Germinal center (tissue), 1 donor: ENCODE data around the gene EFHC2.
"Not testable (repeated sequence)": the region's sequence is repeated elsewhere in the genome, so short reads cannot be mapped to it uniquely, and the experiment has no call there.

ENCODE experiments used
- DNase-seq: peaks from one replicate; pipeline ENCODE4 v3.0.0; 2012; ENCODE audit warnings: mixed read lengths, low spot score

The EFHC2 gene

GRCh38 chrX:44232081-44232480 lies 111.4 kb downstream of the EFHC2 start:
- no peak for DNase-seq

GRCh38 chrX:44228621-44229020 lies 114.9 kb downstream of the EFHC2 start:
- no peak for DNase-seq

GRCh38 chrX:44227991-44228390 lies 115.5 kb downstream of the EFHC2 start:
- DNase-seq: no peak

- no peak for DNase-seq
Measured at GRCh38 chrX:44225667-44226066, 117.8 kb downstream of the EFHC2 start.

DNA sequence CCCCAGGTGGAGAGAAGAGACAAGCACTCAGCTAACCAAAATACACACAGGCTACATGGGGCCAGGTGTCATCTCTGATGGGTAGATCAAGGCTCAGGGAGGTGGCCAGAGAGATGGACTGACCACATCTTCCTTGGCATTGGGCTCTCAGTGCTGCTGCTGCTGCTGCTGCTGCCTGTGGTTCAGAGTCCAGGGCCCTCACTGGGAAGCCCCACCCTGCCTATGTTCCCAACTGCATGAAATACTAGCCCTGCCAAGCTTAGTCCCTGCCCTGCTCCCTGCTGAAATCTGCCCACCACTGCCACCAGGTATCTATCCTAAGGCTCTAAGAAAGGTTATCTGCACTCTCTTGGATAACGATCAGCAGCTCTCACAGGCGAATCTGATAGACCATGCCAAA lies 118.7 kb downstream of the EFHC2 start:
- DNase-seq: no peak

GRCh38 chrX:44223150-44223549 lies 120.3 kb downstream of the EFHC2 start:
- no peak for DNase-seq

- no peak for DNase-seq
Measured at GRCh38 chrX:44218465-44218864, 125.0 kb downstream of the EFHC2 start.

- no peak for DNase-seq
Measured at GRCh38 chrX:44216171-44216570, 127.3 kb downstream of the EFHC2 start.

DNA sequence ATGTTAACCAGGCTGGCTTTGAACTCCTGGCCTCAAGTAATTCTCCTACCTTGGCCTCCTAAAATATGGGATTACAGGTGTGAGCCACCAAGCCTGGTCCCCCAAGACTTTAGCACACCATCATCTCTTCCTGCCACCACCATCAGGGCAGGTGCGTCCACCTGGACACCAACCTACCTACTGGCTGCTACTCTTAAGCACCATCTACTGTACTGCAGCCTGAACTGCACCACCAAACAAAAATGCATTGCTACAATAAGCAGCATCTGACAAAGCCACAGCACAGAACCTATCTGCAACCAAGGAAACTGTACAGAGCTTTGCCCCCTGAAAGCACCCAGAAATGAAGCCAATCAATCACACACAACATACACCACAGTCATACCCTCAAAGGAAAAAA lies 139.7 kb downstream of the EFHC2 start:
- DNase-seq: no peak

DNA sequence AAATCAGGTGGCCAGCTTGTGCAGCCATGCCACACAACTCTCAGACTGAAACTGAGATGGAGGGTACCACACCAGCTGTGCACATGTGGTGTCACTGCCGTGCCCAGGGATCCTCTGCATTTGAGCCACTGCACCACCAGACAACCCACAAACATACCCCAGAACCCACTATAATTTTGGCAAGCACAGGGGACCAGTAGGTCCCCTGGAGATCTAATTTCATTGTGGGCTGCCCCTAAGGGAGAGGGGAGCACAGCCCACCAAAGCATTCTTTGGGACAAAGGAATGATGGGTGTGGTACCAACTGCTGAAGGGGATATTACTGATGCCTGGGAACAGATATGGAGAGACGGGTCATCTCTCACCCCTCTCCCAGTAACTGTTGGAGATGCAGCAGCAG lies 140.9 kb downstream of the EFHC2 start:
- DNase-seq: no peak

DNA sequence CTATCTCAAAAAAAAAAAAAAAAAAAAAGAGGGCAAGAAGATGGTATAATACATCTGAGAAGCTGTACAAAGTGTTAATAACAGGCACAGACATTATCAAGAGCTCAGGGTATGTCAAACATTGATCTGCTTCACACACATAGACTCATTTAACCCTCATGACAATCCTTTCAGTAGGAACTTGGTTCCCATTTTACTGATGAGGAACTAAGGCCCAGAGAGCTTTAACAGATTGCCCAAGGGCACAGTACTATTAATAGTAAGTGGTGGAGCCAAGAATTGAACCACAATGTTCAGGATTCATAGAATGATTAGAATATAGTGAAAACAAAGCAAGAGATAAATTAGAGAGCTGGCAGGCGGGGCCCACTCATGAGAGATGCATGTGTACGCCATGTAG lies 154.4 kb downstream of the EFHC2 start:
- DNase-seq: no peak

DNA sequence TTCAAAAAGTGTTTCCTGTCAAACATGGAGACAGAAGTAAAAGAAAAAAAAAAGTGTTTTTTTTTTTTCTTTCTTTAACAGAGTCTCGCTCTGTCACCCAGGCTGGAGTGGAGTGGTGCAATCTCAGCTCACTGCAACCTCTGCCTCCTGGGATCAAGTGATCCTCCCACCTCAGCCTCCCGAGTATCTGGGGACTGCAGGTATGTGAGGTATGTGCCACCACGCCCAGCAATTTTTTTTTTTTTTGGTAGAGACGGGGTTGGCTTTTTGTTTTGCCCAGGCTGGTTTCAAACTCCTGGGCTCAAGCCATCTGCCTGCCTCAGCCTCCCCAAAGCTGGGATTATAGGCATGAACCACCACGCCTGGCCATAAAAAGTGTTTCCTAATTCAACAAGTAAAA lies 155.6 kb downstream of the EFHC2 start:
- not testable (repeated sequence) for DNase-seq

- no peak for DNase-seq
Measured at GRCh38 chrX:44183329-44183728, 160.1 kb downstream of the EFHC2 start.

DNA sequence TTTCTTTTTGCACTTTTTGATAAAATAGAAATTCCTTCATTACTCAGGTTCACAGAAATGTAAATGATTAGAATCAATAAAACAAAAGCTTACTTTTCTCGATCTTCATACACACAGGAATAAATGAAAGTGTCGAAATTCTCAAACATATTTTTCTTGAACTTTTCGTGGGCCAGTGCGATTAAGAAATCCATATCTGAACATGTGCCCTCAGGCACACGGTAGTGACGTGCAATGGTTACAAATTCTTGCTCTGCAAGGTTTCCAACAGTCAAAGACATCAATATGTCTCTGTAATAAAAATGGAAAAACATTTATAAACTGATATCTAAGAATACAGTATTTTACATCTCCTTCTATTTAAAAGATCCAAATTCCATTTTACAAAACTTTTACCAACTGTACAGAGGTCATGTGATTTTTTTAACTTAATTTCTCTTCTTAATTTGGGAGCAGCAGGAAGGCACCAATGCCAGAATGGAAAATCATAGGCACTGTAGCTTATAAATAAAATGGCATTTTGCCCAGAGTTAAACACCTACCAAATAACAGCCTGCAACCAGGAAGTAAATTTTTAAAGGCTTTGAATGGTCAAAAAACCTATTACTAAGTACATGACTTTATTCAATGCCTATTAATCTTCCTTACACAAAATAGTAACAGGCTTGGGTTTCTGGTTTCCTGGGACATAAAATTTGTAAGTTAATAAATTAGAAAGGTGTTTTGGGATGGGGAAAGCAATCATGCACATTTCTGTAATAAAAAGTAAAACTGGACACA lies 165.0 kb downstream of the EFHC2 start:
- no peak for DNase-seq

DNA sequence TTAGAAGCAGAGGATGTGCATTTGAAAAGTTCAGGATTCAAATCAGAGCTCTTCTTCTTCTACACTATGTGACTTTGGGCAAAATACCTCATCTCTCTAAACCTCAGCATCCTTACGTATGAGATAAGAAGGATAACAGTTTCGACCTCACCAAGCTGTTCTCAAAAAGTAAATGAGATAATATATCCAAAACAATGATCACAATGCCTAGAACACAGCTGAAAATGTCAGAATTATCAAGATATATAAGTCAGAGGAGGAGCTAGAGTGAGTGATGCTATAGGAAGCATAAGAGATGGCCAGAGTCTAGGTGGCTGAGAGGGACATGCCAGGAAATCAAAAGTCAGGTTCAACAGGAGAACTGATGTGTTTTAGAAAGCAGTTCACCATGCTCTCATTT lies 168.0 kb downstream of the EFHC2 start:
- DNase-seq: no peak

- no peak for DNase-seq
Measured at GRCh38 chrX:44174061-44174460, 169.4 kb downstream of the EFHC2 start.

DNA sequence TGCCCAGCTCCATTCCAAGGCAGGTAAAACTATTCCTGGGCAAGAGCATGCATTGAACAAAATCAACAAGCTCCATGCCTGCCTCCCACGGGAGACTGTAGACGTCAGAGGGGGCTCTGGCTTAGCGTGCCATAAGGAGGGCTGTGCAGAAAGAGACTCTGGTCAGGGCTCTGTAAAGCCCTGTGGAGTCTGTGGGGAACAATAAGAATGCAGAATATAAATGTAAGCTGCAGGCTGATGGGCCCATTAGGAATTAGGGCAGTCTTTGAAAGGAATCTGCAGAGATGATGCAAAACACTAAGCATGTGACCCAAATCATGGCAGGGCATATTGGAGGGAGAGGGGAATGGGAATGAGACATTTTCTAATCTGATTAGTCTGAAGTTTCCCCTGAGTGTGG lies 170.3 kb downstream of the EFHC2 start:
- no peak for DNase-seq

GRCh38 chrX:44167116-44167515 lies 176.4 kb downstream of the EFHC2 start:
- DNase-seq: no peak

GRCh38 chrX:44162964-44163475 lies 180.5 kb downstream of the EFHC2 start:
- no peak for DNase-seq

DNA sequence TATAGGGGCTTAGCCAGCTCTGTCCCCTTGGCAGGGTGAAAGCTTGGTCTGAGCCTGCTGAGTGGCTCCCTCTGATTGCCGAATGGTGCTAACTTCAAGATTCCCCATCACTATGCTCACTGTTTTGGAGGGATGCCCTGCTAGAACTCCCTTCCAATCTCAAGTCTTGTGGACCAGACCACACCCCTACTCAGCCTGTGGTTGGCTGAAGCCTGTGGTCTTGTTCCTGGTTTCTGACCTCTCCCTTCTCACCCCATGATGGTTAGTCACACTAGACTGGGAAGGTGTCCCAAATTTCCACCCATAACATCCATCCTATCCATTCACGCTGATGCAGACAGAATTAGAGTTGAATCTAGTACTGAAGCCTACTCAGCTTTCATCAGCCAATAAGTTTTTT lies 185.6 kb downstream of the EFHC2 start:
- no peak for DNase-seq

DNA sequence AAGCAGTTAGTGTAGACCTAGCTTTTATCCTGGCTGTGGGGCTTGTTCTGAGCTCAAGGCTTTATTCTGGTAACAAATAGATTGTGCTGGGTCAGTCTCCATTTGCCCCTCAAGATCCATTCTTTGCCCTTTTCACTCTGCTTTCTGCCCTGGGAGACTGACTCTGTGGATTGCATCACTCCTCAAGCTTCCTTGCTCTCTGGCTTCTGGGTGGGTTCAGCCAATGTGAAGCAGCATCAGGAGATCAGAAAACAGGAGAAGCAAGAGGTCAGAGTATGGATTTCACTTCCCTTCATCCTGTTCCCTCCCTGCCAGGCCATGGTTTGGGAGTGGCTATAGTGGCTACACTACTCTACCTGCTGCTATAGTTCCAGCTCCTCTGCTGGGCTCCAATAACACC lies 186.2 kb downstream of the EFHC2 start:
- no peak for DNase-seq

- no peak for DNase-seq
Measured at GRCh38 chrX:44156726-44157125, 186.7 kb downstream of the EFHC2 start.

GRCh38 chrX:44155126-44155525 lies 188.3 kb downstream of the EFHC2 start:
- DNase-seq: no peak

- DNase-seq: no peak
Measured at GRCh38 chrX:44152852-44153251, 190.6 kb downstream of the EFHC2 start.
